Astrocyte (in vitro differentiated cells and primary cell): Measurements from ENCODE around the gene OR10D3. TPM values are rescaled to one million over a fixed set of nuclear protein-coding genes. Genes with fewer than 3 reads are reported as not detected.

ENCODE experiments used
- DNase-seq: peaks from one replicate; pipeline ENCODE4 v3.0.0-alpha.2; 2010; ENCODE audit warnings: low read depth
- FAIRE-seq: peaks from 2 replicates; lab custom pipeline; 2011; peaks lifted over from hg19 to GRCh38; lab: Jason Lieb, UNC
- H2AFZ ChIP-seq: 2 replicates; pipeline ENCODE4 v1.6.0; 2012; ENCODE audit warnings: low read depth, low read length, inconsistent platforms
- H3K27ac ChIP-seq: 2 replicates; pipeline ENCODE4 v1.5.1; 2011; ENCODE audit warnings: low read depth, low read length, inconsistent platforms
- H3K27me3 ChIP-seq: 2 replicates; pipeline ENCODE4 v1.6.0; 2011; ENCODE audit warnings: low read length, inconsistent platforms; ENCODE audit not compliant: insufficient read depth
- H3K36me3 ChIP-seq: 2 replicates; pipeline ENCODE4 v1.5.1; 2011; ENCODE audit warnings: low read length, inconsistent platforms; ENCODE audit not compliant: insufficient read depth
- H3K4me1 ChIP-seq: 2 replicates; pipeline ENCODE4 v1.5.1; 2011; ENCODE audit warnings: low read length, inconsistent platforms; ENCODE audit not compliant: insufficient read depth
- H3K4me2 ChIP-seq: 2 replicates; pipeline ENCODE4 v1.6.0; 2012; ENCODE audit warnings: low read length, inconsistent platforms
- H3K4me3 ChIP-seq: 2 replicates; pipeline ENCODE4 v1.5.1; 2011; ENCODE audit warnings: low read depth, mild to moderate bottlenecking, low read length, inconsistent platforms; ENCODE audit not compliant: insufficient read depth
- H3K79me2 ChIP-seq: 2 replicates; pipeline ENCODE4 v1.6.0; 2012; ENCODE audit warnings: mild to moderate bottlenecking, low read length, inconsistent platforms; ENCODE audit not compliant: insufficient read depth
- H3K9ac ChIP-seq: 2 replicates; pipeline ENCODE4 v1.6.0; 2012; ENCODE audit warnings: mild to moderate bottlenecking, low read length, inconsistent platforms
- H3K9me3 ChIP-seq: 2 replicates; pipeline ENCODE4 v1.5.1; 2012; ENCODE audit warnings: low read depth, mild to moderate bottlenecking, low read length, inconsistent platforms; ENCODE audit not compliant: insufficient read depth
- H4K20me1 ChIP-seq: 2 replicates; pipeline ENCODE4 v1.6.0; 2012; ENCODE audit warnings: low read length, inconsistent platforms; ENCODE audit not compliant: insufficient read depth
- H3K27ac Mint-ChIP-seq: one replicate; pipeline ENCODE4 v1.8.0; 2021; ENCODE audit warnings: mild to moderate bottlenecking, mixed read lengths; ENCODE audit not compliant: unreplicated experiment
- H3K27me3 Mint-ChIP-seq: one replicate; pipeline ENCODE4 v1.8.0; 2021; ENCODE audit warnings: low read depth, mixed read lengths; ENCODE audit not compliant: unreplicated experiment
- H3K36me3 Mint-ChIP-seq: one replicate; pipeline ENCODE4 v1.8.0; 2021; ENCODE audit warnings: low read depth, mixed read lengths; ENCODE audit not compliant: unreplicated experiment
- H3K4me1 Mint-ChIP-seq: one replicate; pipeline ENCODE4 v1.8.0; 2021; ENCODE audit warnings: low read depth, mixed read lengths; ENCODE audit not compliant: unreplicated experiment
- H3K4me3 Mint-ChIP-seq: one replicate; pipeline ENCODE4 v1.8.0; 2021; ENCODE audit warnings: mild to moderate bottlenecking, moderate library complexity, mixed read lengths; ENCODE audit not compliant: unreplicated experiment
- H3K9me3 Mint-ChIP-seq: one replicate; pipeline ENCODE4 v1.8.0; 2021; ENCODE audit warnings: mild to moderate bottlenecking, mixed read lengths; ENCODE audit not compliant: unreplicated experiment
- CTCF ChIP-seq: IDR thresholded peaks from 2 replicates; pipeline ENCODE4 v1.5.1; 2011; ENCODE audit warnings: low read depth, mild to moderate bottlenecking, inconsistent platforms, low read length, moderate library complexity; ENCODE audit not compliant: insufficient read depth
- EZH2 ChIP-seq: IDR thresholded peaks from 2 replicates; pipeline ENCODE4 v1.6.1; 2012; ENCODE audit warnings: mild to moderate bottlenecking, low read length, inconsistent platforms; ENCODE audit not compliant: insufficient read depth
- total RNA-seq: library from RNA; stranded (reverse); gene quantifications from 2 replicates; pipeline ENCODE4 v1.2.1, GENCODE V29; 2021

The OR10D3 gene
- total RNA-seq, 1 donor from 2014 or later, result not detected

GRCh38 chr11:124209824-124210357 lies 26.7 kb downstream of the OR10D3 start:
- Mint-ChIP-seq H3K27me3 (peaks cover 6% of the 10 kb centered on the region), H3K4me1 (no peaks in the 10 kb centered on the region), H3K27ac (no peak overlapping the region), H3K36me3 (no peaks in the 10 kb centered on the region), H3K4me3 (no peak overlapping the region), H3K9me3 (no peaks in the 10 kb centered on the region)
- no peak for FAIRE-seq
- Histone ChIP-seq H3K4me1 (no peaks in the 10 kb centered on the region), H4K20me1 (no peaks in the 10 kb centered on the region), H3K27ac (no peak overlapping the region), H2AFZ (no peak overlapping the region), H3K4me3 (no peak overlapping the region), H3K9me3 (peaks cover 4% of the 10 kb centered on the region), H3K79me2 (no peaks in the 10 kb centered on the region), H3K36me3 (no peaks in the 10 kb centered on the region), H3K9ac (no peak overlapping the region), H3K27me3 (no peaks in the 10 kb centered on the region), H3K4me2 (no peak overlapping the region)
- no peak for DNase-seq
- TF ChIP-seq CTCF (no peak), EZH2 (no peak)

- H3K27ac ChIP-seq, result no peak overlapping the region
- no peak overlapping the region for H3K27ac Mint-ChIP-seq
- no peak overlapping the region for H3K4me2 ChIP-seq
- H3K9ac ChIP-seq, result no peak overlapping the region
- H3K27me3 ChIP-seq, result no peaks in the 10 kb centered on the region
- no peak for TF ChIP-seq EZH2
- TF ChIP-seq CTCF, result no peak
- DNase-seq (no peak), FAIRE-seq (no peak)
- no peak overlapping the region for H3K4me3 Mint-ChIP-seq
- H3K27me3 Mint-ChIP-seq, result peaks cover 11% of the 10 kb centered on the region
- H3K4me1 ChIP-seq, result no peaks in the 10 kb centered on the region
- H3K9me3 Mint-ChIP-seq, result no peaks in the 10 kb centered on the region
- no peaks in the 10 kb centered on the region for H3K79me2 ChIP-seq
- H3K36me3 Mint-ChIP-seq, result no peaks in the 10 kb centered on the region
- no peak overlapping the region for H3K4me3 ChIP-seq
- no peaks in the 10 kb centered on the region for H3K4me1 Mint-ChIP-seq
- H3K9me3 ChIP-seq, result peaks cover 4% of the 10 kb centered on the region
- no peak overlapping the region for H2AFZ ChIP-seq
- H3K36me3 ChIP-seq, result no peaks in the 10 kb centered on the region
- H4K20me1 ChIP-seq, result no peaks in the 10 kb centered on the region
Measured at GRCh38 chr11:124210421-124210820, 27.3 kb downstream of the OR10D3 start.

- no peaks in the 10 kb centered on the region for H3K27me3 ChIP-seq
- Mint-ChIP-seq H3K4me1 (no peaks in the 10 kb centered on the region), H3K27ac (no peak overlapping the region)
Measured at GRCh38 chr11:124211321-124211720, 28.2 kb downstream of the OR10D3 start.

More at GRCh38 chr11:124211321-124211720, 28.2 kb downstream of the OR10D3 start:
- no peak overlapping the region for H3K9ac ChIP-seq
- Mint-ChIP-seq H3K4me3 (no peak overlapping the region), H3K36me3 (no peaks in the 10 kb centered on the region), H3K9me3 (no peaks in the 10 kb centered on the region), H3K27me3 (peaks cover 12% of the 10 kb centered on the region)
- DNase-seq (no peak), FAIRE-seq (no peak)
- H3K4me2 ChIP-seq, result no peak overlapping the region
- H3K27ac ChIP-seq, result no peak overlapping the region
- H3K4me3 ChIP-seq, result no peak overlapping the region
- no peaks in the 10 kb centered on the region for H4K20me1 ChIP-seq
- H3K36me3 ChIP-seq, result no peaks in the 10 kb centered on the region
- H2AFZ ChIP-seq, result no peak overlapping the region
- H3K9me3 ChIP-seq, result peaks cover 4% of the 10 kb centered on the region
- TF ChIP-seq EZH2 (no peak), CTCF (no peak)
- no peaks in the 10 kb centered on the region for H3K79me2 ChIP-seq
- H3K4me1 ChIP-seq, result no peaks in the 10 kb centered on the region
